Right renal pelvis (tissue), 4 donors: ENCODE results near the gene LRRFIP1. TPM values are rescaled to one million over a fixed set of nuclear protein-coding genes. Genes with fewer than 3 reads are reported as not detected.

ENCODE experiments used
- DNase-seq, 4 donors: peaks; one replicate each; pipeline ENCODE4 v3.0.0-alpha.2; 2013; ENCODE audit warnings: low read depth in 4 of 4, low spot score in 3 of 4, missing footprints in 1 of 4
- polyA plus RNA-seq, 4 donors: library from polyadenylated mRNA; unstranded; fragments of 120-200 nt; gene quantifications; one replicate each; pipeline ENCODE4 v1.2.1, GENCODE V29; 2013; ENCODE audit not compliant: insufficient read length in 4 of 4

Gene LRRFIP1
- polyA plus RNA-seq, 4 donors: 76.4 to 97.5 (median 87.9) TPM

DNA sequence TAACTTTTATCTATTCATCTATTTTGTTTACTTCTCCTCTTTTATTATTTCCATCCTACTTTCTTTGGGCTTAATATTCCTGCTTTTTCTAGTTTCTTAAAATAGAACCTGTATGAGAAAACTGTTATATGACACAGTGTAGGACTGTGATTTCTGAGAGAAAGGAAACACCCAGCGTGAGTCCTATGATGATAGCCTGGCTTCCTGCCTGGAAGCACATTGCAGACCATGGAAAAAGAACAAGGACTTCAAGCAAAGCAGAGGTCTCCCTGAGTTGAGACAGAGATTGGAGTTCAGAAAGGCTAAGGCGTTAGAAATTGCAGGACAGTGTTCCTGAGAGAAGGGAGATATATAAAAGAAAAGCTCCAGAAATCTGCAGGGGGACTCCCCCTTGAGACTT is 178.9 kb downstream of the LRRFIP1 start:
- no peak for DNase-seq

GRCh38 chr2:237815637-237816036 is 188.2 kb downstream of the LRRFIP1 start:
- DNase-seq: no peak

GRCh38 chr2:237816531-237816930 is 189.1 kb downstream of the LRRFIP1 start:
- DNase-seq: no peak

GRCh38 chr2:237818066-237818473 is 190.7 kb downstream of the LRRFIP1 start:
- DNase-seq: no peak

DNA sequence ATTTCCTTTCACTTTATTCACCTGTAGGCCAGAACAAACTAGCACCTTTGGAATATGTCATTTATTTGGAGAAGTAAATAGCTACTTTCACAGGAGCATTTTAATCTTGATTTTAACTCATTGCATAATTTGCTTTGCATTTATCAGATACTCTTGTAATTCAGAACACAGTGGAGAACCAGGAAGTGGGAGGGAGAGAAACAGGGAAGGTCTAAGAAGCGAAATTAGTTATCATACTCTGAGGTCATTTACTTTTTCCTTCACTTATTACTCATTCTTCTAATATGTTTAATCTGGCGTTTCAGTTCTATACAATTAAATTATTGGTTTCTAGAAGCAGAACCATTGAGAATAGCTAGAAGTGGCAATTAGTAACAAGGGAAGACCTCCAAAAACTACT is 191.8 kb downstream of the LRRFIP1 start:
- DNase-seq: no peak

- DNase-seq: no peak
Measured at GRCh38 chr2:237820421-237820820, 193.0 kb downstream of the LRRFIP1 start.

GRCh38 chr2:237823544-237823943 is 196.2 kb downstream of the LRRFIP1 start:
- DNase-seq: no peak

DNA sequence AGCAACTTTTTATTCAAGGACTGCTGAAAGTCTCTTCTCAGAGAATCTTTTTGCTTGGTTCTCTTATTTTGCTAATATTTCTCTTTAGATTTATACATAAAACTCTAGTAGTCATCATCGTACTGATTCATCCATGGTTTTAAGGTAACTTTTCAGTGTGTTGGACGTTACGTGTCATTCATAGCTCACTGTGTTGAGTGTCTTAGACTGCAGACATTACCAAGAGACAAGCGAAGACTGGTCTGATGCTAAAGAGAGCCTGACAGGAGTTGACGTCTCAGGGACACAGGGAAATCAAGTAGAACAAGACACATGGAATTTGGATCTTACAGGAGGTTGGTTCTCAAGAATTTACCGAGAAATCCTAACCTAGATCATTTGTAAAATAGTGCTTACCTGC is 196.7 kb downstream of the LRRFIP1 start:
- no peak for DNase-seq

DNA sequence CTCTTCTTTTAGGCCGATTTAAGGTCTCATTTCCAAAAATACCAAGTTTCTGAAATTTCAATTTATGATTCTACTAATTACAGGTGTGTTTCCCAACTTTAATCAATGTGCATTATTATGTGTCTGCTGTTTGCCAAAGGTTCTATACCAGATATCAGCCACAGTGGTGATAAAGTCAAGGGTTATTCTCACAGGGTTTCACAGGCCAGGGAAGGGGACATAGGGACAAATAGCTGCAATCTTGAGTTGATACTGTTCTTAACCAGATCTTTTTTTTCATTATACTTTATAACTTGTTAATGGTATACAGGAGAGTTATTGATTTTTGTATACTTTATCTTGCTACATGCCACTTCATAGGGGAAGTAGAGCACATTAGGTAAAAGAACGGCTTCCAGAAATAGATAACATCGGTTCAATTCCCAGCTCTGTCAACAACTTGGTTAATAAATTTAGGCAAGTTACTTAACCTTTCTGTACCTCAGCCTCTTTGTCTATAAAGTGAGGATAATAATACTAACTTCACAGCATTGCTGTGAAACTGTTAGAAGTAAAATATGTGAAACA is 200.1 kb downstream of the LRRFIP1 start:
- DNase-seq: no peak

Other genes with a start within 250 kb of the LRRFIP1 start
- 100 to 1,000 TPM; 233 to 270 (median 248) TPM for gene COL6A3, start 213.4 kb upstream of the LRRFIP1 start, polyA plus RNA-seq
- gene MLPH, start 140.3 kb upstream of the LRRFIP1 start, polyA plus RNA-seq: 1 to 10 TPM; 1.1 to 6.7 (median 2.5) TPM
- gene PRLH, start 61.0 kb upstream of the LRRFIP1 start, polyA plus RNA-seq: not detected
- 10 to 100 TPM; 11.5 to 15.1 (median 13.3) TPM for gene RAB17, start 36.9 kb upstream of the LRRFIP1 start, polyA plus RNA-seq
- gene RBM44, start 171.2 kb downstream of the LRRFIP1 start, polyA plus RNA-seq: under 1 TPM; 0.44 to 0.90 (median 0.62) TPM
- gene RAMP1, start 232.0 kb downstream of the LRRFIP1 start, polyA plus RNA-seq: 10 to 100 TPM in 1 of 4 donors, 1 to 10 TPM in 3; 3.1 to 11.2 (median 5.1) TPM